GM15510 (cell line): ENCODE data around the gene WDR81.

Experiments
- POLR2A ChIP-seq: IDR thresholded peaks from 3 replicates; pipeline ENCODE4 v1.6.1; 2011; ENCODE audit warnings: borderline replicate concordance; ENCODE audit not compliant: insufficient read length; ENCODE audit errors: extremely low read depth

The WDR81 gene

GRCh38 chr17:1736348-1737281 lies 12.1 kb downstream of the WDR81 start:
- no peak for TF ChIP-seq POLR2A

- TF ChIP-seq POLR2A: no peak
Observed at GRCh38 chr17:1737531-1738291, 13.2 kb downstream of the WDR81 start.

- no peak for TF ChIP-seq POLR2A
Observed at GRCh38 chr17:1742371-1743087, 18.0 kb downstream of the WDR81 start, which contains the start of gene SERPINF2. SERPINF2 (plus strand) TSS chr17:1742871; CDS start chr17:1744996, 2,125 bp downstream.

- TF ChIP-seq POLR2A: no peak
Observed at GRCh38 chr17:1743088-1743439, 18.6 kb downstream of the WDR81 start.

- TF ChIP-seq POLR2A: no peak
Observed at GRCh38 chr17:1744551-1745512, 20.3 kb downstream of the WDR81 start.

- TF ChIP-seq POLR2A: no peak
Observed at GRCh38 chr17:1745513-1746020, 21.1 kb downstream of the WDR81 start.

- no peak for TF ChIP-seq POLR2A
Observed at GRCh38 chr17:1746975-1747543, 22.6 kb downstream of the WDR81 start.

- no peak for TF ChIP-seq POLR2A
Observed at GRCh38 chr17:1750628-1751027, 26.1 kb downstream of the WDR81 start.

GRCh38 chr17:1752425-1753262 lies 28.1 kb downstream of the WDR81 start:
- TF ChIP-seq POLR2A: no peak

GRCh38 chr17:1753767-1754429 lies 29.4 kb downstream of the WDR81 start:
- no peak for TF ChIP-seq POLR2A

- TF ChIP-seq POLR2A: no peak
Observed at GRCh38 chr17:1754430-1755112, 30.1 kb downstream of the WDR81 start.
